Measurements from ENCODE around the gene KLHDC10.

DNA sequence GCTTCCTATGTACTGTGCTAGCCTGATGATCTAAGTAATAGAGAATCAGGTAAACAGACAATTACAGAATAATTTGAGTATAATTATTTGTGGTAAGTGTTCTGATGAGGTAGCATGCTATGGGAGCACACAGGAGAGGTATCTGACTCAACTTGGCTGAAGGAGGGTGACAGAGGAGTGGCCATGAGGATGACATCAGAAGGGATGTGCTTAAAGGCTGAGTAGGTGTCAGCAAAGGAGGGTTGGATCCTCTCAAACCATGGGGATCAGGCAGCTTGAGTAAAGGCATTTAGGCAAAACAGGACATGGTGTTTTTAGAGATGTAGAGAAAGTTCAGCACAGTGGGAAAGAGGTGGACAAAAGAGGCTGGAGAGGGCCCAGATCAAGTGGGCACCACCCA is 29.0 kb downstream of the KLHDC10 start:
- TF ChIP-seq, protein P1, sequence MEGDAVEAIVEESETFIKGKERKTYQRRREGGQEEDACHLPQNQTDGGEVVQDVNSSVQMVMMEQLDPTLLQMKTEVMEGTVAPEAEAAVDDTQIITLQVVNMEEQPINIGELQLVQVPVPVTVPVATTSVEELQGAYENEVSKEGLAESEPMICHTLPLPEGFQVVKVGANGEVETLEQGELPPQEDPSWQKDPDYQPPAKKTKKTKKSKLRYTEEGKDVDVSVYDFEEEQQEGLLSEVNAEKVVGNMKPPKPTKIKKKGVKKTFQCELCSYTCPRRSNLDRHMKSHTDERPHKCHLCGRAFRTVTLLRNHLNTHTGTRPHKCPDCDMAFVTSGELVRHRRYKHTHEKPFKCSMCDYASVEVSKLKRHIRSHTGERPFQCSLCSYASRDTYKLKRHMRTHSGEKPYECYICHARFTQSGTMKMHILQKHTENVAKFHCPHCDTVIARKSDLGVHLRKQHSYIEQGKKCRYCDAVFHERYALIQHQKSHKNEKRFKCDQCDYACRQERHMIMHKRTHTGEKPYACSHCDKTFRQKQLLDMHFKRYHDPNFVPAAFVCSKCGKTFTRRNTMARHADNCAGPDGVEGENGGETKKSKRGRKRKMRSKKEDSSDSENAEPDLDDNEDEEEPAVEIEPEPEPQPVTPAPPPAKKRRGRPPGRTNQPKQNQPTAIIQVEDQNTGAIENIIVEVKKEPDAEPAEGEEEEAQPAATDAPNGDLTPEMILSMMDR (IDR thresholded peaks at IDR 0.05; ENCODE audit: poor library complexity), result no peak
- no peak for TF ChIP-seq EZH2 (IDR thresholded peaks at IDR 0.05; ENCODE audit: borderline replicate concordance)
- no peak for TF ChIP-seq EZH2phosphoT487 (IDR thresholded peaks at IDR 0.05; ENCODE audit: low read depth, severe bottlenecking, unreplicated experiment)
